ENCODE results near the gene UBTD1. TPM values are rescaled to one million over a fixed set of nuclear protein-coding genes. Genes with fewer than 3 reads are reported as not detected.

UBTD1 gene
- total RNA-seq, 1 donor from 2014 or later, result 37.5 TPM

GRCh38 chr10:97520520-97520919, 21.8 kb downstream of the UBTD1 start:
- H3K27ac ChIP-seq, result peak overlapping the region; percentile 65
- intact Hi-C loops (cut with DNase I), result no loop called here
- no peaks in the 10 kb centered on the region for H3K36me3 ChIP-seq
- no peak overlapping the region for H3K4me3 ChIP-seq
- no peaks in the 10 kb centered on the region for H3K9me3 ChIP-seq
- H3K4me1 ChIP-seq, result peaks cover 61% of the 10 kb centered on the region
- peak; percentile 57 for DNase-seq
- H3K27me3 ChIP-seq, result no peaks in the 10 kb centered on the region
- TF ChIP-seq CTCF (IDR thresholded peaks at IDR 0.05), result no peak
- ATAC-seq, result peak; percentile 1

GRCh38 chr10:97520978-97521761, 22.4 kb downstream of the UBTD1 start:
- Histone ChIP-seq H3K27ac (peak overlapping the region; percentile 65), H3K36me3 (no peaks in the 10 kb centered on the region), H3K4me1 (peaks cover 59% of the 10 kb centered on the region), H3K27me3 (no peaks in the 10 kb centered on the region), H3K9me3 (no peaks in the 10 kb centered on the region), H3K4me3 (no peak overlapping the region)
- TF ChIP-seq CTCF (IDR thresholded peaks at IDR 0.05), result no peak
- DNase-seq (peak; percentile 74), ATAC-seq (peak; percentile 76)
- intact Hi-C loops (cut with DNase I), result no loop called here

GRCh38 chr10:97522071-97522470, 23.3 kb downstream of the UBTD1 start:
- no peak for TF ChIP-seq CTCF (IDR thresholded peaks at IDR 0.05)
- peak overlapping the region; percentile 65 for H3K27ac ChIP-seq
- no peaks in the 10 kb centered on the region for H3K9me3 ChIP-seq
- intact Hi-C loops (cut with DNase I), result no loop called here
- H3K36me3 ChIP-seq, result no peaks in the 10 kb centered on the region
- no peak overlapping the region for H3K4me3 ChIP-seq
- DNase-seq, result no peak
- no peaks in the 10 kb centered on the region for H3K27me3 ChIP-seq
- no peak for ATAC-seq
- H3K4me1 ChIP-seq, result peaks cover 50% of the 10 kb centered on the region

- DNase-seq, result no peak
- Histone ChIP-seq H3K4me1 (peaks cover 41% of the 10 kb centered on the region), H3K36me3 (no peaks in the 10 kb centered on the region), H3K27me3 (no peaks in the 10 kb centered on the region), H3K27ac (no peak overlapping the region), H3K9me3 (no peaks in the 10 kb centered on the region), H3K4me3 (no peak overlapping the region)
- TF ChIP-seq CTCF (IDR thresholded peaks at IDR 0.05), result no peak
- intact Hi-C loops (cut with DNase I), result no loop called here
- no peak for ATAC-seq
These were observed 24.2 kb downstream of the UBTD1 start for GRCh38 chr10:97522937-97523336.

- no peak for TF ChIP-seq CTCF (IDR thresholded peaks at IDR 0.05)
- DNase-seq (no peak), ATAC-seq (no peak)
- Histone ChIP-seq H3K4me1 (peaks cover 23% of the 10 kb centered on the region), H3K36me3 (no peaks in the 10 kb centered on the region), H3K27me3 (no peaks in the 10 kb centered on the region), H3K27ac (no peak overlapping the region), H3K4me3 (no peak overlapping the region), H3K9me3 (no peaks in the 10 kb centered on the region)
- intact Hi-C loops (cut with DNase I), result no loop called here
These were observed 26.4 kb downstream of the UBTD1 start for GRCh38 chr10:97525086-97525485.
